Measurements from ENCODE around the gene PRIMA1.

PRIMA1 gene

GRCh38 chr14:93712838-93713724, 75.2 kb downstream of the PRIMA1 start:
- no peak for DNase-seq (ENCODE audit: low read depth in 2 of 2)

GRCh38 chr14:93712079-93712837, 76.0 kb downstream of the PRIMA1 start:
- DNase-seq (ENCODE audit: low read depth in 2 of 2), result no peak

GRCh38 chr14:93709249-93709648, 79.0 kb downstream of the PRIMA1 start:
- DNase-seq (ENCODE audit: low read depth in 2 of 2), result no peak

GRCh38 chr14:93708800-93709199, 79.5 kb downstream of the PRIMA1 start:
- no peak for DNase-seq (ENCODE audit: low read depth in 2 of 2)

GRCh38 chr14:93708311-93708734, 80.0 kb downstream of the PRIMA1 start:
- DNase-seq (ENCODE audit: low read depth in 2 of 2), result no peak

- DNase-seq (ENCODE audit: low read depth in 2 of 2), result no peak
Observed at GRCh38 chr14:93707475-93707874, 80.8 kb downstream of the PRIMA1 start.

GRCh38 chr14:93706360-93706955, 81.8 kb downstream of the PRIMA1 start:
- no peak for DNase-seq (ENCODE audit: low read depth in 2 of 2)

GRCh38 chr14:93705513-93706156, 82.7 kb downstream of the PRIMA1 start:
- no peak for DNase-seq (ENCODE audit: low read depth in 2 of 2)

GRCh38 chr14:93703941-93704340, 84.3 kb downstream of the PRIMA1 start:
- DNase-seq (ENCODE audit: low read depth in 2 of 2), result no peak

- DNase-seq (ENCODE audit: low read depth in 2 of 2), result no peak
Observed at GRCh38 chr14:93702946-93703345, 85.3 kb downstream of the PRIMA1 start.

GRCh38 chr14:93701562-93701961, 86.7 kb downstream of the PRIMA1 start:
- DNase-seq (ENCODE audit: low read depth in 2 of 2), result no peak

GRCh38 chr14:93700928-93701327, 87.4 kb downstream of the PRIMA1 start:
- DNase-seq (ENCODE audit: low read depth in 2 of 2), result no peak

- DNase-seq (ENCODE audit: low read depth in 2 of 2), result no peak
Observed at GRCh38 chr14:93693914-93694313, 94.4 kb downstream of the PRIMA1 start.

GRCh38 chr14:93691042-93691780, 97.1 kb downstream of the PRIMA1 start:
- no peak for DNase-seq (ENCODE audit: low read depth in 2 of 2)

- DNase-seq (ENCODE audit: low read depth in 2 of 2), result no peak
Observed at GRCh38 chr14:93690146-93690545, 98.1 kb downstream of the PRIMA1 start.

- no peak for DNase-seq (ENCODE audit: low read depth in 2 of 2)
Observed at GRCh38 chr14:93688820-93689219, 99.5 kb downstream of the PRIMA1 start.

- DNase-seq (ENCODE audit: low read depth in 2 of 2), result no peak
Observed at GRCh38 chr14:93688239-93688666, 100.0 kb downstream of the PRIMA1 start.

GRCh38 chr14:93686268-93686667, 102.0 kb downstream of the PRIMA1 start:
- no peak for DNase-seq (ENCODE audit: low read depth in 2 of 2)

- DNase-seq (ENCODE audit: low read depth in 2 of 2), result no peak
Observed at GRCh38 chr14:93685121-93685895, 103.0 kb downstream of the PRIMA1 start.

- DNase-seq (ENCODE audit: low read depth in 2 of 2), result no peak
Observed at GRCh38 chr14:93683226-93683625, 105.1 kb downstream of the PRIMA1 start.

Data from stimulated activated CD8-positive, alpha-beta memory T cell treated with anti-CD3 and anti-CD28 coated beads, Interleukin-2, amount 100 ng/mL, for 48 hours (primary cell).